ENCODE measurements around the gene STAT5A. TPM values are rescaled to one million over a fixed set of nuclear protein-coding genes. Genes with fewer than 3 reads are reported as not detected.

STAT5A gene
- total and polyA plus RNA-seq, 12 donors = 8.2 to 28.5 (median 15.3) TPM

GRCh38 chr17:42279776-42280630 lies 8.3 kb upstream of the STAT5A start:
- no peak overlapping the region for H3K27ac ChIP-seq
- no peaks in the 10 kb centered on the region for H3K9me3 ChIP-seq
- TF ChIP-seq CTCF (IDR thresholded peaks at IDR 0.05) = no peak
- no peak overlapping the region for H3K4me3 ChIP-seq
- 89% methylated on average over 4 of the region's 4 CpGs for WGBS, 2 donors
- no peak for DNase-seq
- H3K36me3 ChIP-seq = no peaks in the 10 kb centered on the region
- intact Hi-C loops (cut with DNase I) = loop anchor here in 3 of 10 donors (5.0 to 10.0 kb wide), 2 partner anchors 55 to 93 kb away; partner anchors contain the start of gene HCRT (in 1 of the 3)
- peaks cover 3 to 16% (median 13%) of the 10 kb centered on the region in 9 donors for H3K4me1 ChIP-seq
- H3K27me3 ChIP-seq = no peaks in the 10 kb centered on the region
- no peak for ATAC-seq

GRCh38 chr17:42281571-42282096 lies 6.7 kb upstream of the STAT5A start:
- no peak for ATAC-seq
- Histone ChIP-seq H3K4me1 (peaks cover 3 to 19% (median 12%) of the 10 kb centered on the region in 9 donors), H3K27me3 (no peaks in the 10 kb centered on the region), H3K4me3 (no peak overlapping the region), H3K9me3 (no peaks in the 10 kb centered on the region), H3K36me3 (no peaks in the 10 kb centered on the region), H3K27ac (no peak overlapping the region)
- DNase-seq = no peak
- intact Hi-C loops (cut with DNase I) = loop anchor here in 3 of 10 donors (5.0 to 10.0 kb wide), 2 partner anchors 57 to 94 kb away; partner anchors contain the start of gene HCRT (in 1 of the 3)
- TF ChIP-seq CTCF (IDR thresholded peaks at IDR 0.05) = no peak
- 91 to 94% methylated on average over 7 of the region's 7 CpGs for WGBS, 2 donors

DNA sequence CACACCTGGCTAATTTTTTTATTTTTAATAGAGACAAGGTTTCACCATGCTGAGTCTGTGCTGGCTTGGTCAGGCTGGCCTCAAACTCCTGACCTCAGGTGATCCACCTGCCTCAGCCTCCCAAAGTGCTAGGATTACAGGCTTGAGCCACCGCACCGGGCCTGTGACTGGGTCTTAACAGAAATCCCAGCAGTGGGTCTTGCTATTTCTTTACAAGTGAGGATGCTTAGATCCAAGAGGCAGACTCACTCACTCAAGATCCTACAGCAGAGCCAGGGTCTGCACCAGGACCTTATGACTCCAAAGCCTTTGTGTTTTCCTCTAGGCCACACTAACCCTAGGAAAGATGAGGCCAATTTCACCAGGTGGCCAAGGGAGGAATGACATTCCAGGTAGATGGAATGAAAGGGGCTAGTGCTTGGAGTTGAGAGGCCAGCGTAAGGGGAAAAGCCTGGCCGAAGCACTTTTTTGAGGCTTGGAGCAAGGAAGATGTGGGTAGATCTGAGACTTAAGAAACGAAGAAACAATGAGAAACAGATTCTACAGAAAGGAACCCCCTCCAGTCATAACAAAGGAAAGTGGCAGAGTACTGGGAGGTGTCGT lies 5.7 kb upstream of the STAT5A start:
- H3K27ac ChIP-seq = no peak overlapping the region
- H3K36me3 ChIP-seq = no peaks in the 10 kb centered on the region
- H3K27me3 ChIP-seq = no peaks in the 10 kb centered on the region
- no peaks in the 10 kb centered on the region for H3K9me3 ChIP-seq
- DNase-seq (no peak), ATAC-seq (no peak)
- H3K4me1 ChIP-seq = peaks cover 4 to 20% (median 14%) of the 10 kb centered on the region in 9 donors
- H3K4me3 ChIP-seq = no peak overlapping the region
- intact Hi-C loops (cut with DNase I) = loop anchor here in 3 of 10 donors (5.0 to 10.0 kb wide), 2 partner anchors 58 to 95 kb away; partner anchors contain the start of gene HCRT (in 1 of the 3)
- WGBS, 2 donors = 90 to 93% methylated on average over 6 of the region's 6 CpGs
- no peak for TF ChIP-seq CTCF (IDR thresholded peaks at IDR 0.05)
